GM10847 (cell line): ENCODE results near the gene ATP6V1G2.

ENCODE experiments used
- POLR2A ChIP-seq: IDR thresholded peaks from 2 replicates; pipeline ENCODE4 v1.6.1; 2011; ENCODE audit not compliant: insufficient read length; ENCODE audit errors: extremely low read depth

ATP6V1G2 gene

GRCh38 chr6:31578184-31579118, 32.0 kb upstream of the ATP6V1G2 start:
- no peak for TF ChIP-seq POLR2A

GRCh38 chr6:31577579-31577966, 31.2 kb upstream of the ATP6V1G2 start:
- no peak for TF ChIP-seq POLR2A

- TF ChIP-seq POLR2A: peak; percentile 12
These were observed 30.6 kb upstream of the ATP6V1G2 start for GRCh38 chr6:31576897-31577578.

GRCh38 chr6:31575952-31576685, 29.7 kb upstream of the ATP6V1G2 start:
- no peak for TF ChIP-seq POLR2A

DNA sequence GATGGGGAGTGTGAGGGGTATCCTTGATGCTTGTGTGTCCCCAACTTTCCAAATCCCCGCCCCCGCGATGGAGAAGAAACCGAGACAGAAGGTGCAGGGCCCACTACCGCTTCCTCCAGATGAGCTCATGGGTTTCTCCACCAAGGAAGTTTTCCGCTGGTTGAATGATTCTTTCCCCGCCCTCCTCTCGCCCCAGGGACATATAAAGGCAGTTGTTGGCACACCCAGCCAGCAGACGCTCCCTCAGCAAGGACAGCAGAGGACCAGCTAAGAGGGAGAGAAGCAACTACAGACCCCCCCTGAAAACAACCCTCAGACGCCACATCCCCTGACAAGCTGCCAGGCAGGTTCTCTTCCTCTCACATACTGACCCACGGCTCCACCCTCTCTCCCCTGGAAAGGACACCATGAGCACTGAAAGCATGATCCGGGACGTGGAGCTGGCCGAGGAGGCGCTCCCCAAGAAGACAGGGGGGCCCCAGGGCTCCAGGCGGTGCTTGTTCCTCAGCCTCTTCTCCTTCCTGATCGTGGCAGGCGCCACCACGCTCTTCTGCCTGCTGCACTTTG, 29.0 kb upstream of the ATP6V1G2 start, which contains the start of gene TNF:
TNF (plus strand) TSS at position 231 of the 567 bp plus-strand sequence; CDS start at position 408, 177 bp downstream.
- peak; percentile 99 for TF ChIP-seq POLR2A

DNA sequence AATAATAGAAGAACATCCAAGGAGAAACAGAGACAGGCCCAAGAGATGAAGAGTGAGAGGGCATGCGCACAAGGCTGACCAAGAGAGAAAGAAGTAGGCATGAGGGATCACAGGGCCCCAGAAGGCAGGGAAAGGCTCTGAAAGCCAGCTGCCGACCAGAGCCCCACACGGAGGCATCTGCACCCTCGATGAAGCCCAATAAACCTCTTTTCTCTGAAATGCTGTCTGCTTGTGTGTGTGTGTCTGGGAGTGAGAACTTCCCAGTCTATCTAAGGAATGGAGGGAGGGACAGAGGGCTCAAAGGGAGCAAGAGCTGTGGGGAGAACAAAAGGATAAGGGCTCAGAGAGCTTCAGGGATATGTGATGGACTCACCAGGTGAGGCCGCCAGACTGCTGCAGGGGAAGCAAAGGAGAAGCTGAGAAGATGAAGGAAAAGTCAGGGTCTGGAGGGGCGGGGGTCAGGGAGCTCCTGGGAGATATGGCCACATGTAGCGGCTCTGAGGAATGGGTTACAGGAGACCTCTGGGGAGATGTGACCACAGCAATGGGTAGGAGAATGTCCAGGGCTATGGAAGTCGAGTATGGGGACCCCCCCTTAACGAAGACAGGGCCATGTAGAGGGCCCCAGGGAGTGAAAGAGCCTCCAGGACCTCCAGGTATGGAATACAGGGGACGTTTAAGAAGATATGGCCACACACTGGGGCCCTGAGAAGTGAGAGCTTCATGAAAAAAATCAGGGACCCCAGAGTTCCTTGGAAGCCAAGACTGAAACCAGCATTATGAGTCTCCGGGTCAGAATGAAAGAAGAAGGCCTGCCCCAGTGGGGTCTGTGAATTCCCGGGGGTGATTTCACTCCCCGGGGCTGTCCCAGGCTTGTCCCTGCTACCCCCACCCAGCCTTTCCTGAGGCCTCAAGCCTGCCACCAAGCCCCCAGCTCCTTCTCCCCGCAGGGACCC, 28.0 kb upstream of the ATP6V1G2 start:
- no peak for TF ChIP-seq POLR2A

DNA sequence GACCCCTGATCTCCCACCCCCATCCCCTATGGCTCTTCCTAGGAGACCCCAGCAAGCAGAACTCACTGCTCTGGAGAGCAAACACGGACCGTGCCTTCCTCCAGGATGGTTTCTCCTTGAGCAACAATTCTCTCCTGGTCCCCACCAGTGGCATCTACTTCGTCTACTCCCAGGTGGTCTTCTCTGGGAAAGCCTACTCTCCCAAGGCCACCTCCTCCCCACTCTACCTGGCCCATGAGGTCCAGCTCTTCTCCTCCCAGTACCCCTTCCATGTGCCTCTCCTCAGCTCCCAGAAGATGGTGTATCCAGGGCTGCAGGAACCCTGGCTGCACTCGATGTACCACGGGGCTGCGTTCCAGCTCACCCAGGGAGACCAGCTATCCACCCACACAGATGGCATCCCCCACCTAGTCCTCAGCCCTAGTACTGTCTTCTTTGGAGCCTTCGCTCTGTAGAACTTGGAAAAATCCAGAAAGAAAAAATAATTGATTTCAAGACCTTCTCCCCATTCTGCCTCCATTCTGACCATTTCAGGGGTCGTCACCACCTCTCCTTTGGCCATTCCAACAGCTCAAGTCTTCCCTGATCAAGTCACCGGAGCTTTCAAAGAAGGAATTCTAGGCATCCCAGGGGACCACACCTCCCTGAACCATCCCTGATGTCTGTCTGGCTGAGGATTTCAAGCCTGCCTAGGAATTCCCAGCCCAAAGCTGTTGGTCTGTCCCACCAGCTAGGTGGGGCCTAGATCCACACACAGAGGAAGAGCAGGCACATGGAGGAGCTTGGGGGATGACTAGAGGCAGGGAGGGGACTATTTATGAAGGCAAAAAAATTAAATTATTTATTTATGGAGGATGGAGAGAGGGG, 27.1 kb upstream of the ATP6V1G2 start:
- no peak for TF ChIP-seq POLR2A

GRCh38 chr6:31572041-31572911, 25.9 kb upstream of the ATP6V1G2 start, which contains the start of gene LTA:
Gene LTA (plus strand): TSS chr6:31572289. CDS start chr6:31572743, 454 bp downstream.
- peak; percentile 69 for TF ChIP-seq POLR2A

DNA sequence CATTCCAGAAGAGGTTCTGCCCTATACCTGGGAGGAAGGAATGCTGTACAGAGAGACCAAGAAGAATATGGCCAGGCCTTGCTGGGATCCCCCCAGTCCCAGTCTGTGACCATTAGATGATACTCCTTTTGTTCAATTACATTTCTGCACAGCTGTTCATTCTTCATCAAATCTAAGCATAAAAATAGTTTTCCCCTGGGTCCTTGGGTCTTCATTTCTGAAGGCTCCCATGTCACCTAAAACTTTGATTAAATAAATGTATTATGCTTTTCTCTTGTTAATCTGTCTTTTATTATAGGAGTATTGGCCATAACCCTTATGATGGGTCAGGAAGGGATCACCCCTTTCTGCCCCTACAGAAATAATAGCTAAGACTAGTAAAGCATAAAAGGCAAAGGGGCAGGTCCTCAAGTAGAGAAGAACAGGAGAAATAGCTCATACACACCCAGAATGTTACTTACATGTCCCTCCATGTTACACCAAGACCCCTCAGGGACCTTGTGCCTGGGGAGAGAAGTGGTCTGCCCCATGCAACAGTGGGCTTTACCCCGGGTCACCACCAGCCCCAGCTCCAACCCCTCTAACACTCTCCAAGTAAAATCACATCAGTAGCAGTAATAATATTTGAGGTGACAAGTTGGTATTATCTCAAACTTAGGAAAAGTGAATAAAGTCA, 23.6 kb upstream of the ATP6V1G2 start:
- no peak for TF ChIP-seq POLR2A

GRCh38 chr6:31568537-31568961, 22.1 kb upstream of the ATP6V1G2 start:
- no peak for TF ChIP-seq POLR2A

DNA sequence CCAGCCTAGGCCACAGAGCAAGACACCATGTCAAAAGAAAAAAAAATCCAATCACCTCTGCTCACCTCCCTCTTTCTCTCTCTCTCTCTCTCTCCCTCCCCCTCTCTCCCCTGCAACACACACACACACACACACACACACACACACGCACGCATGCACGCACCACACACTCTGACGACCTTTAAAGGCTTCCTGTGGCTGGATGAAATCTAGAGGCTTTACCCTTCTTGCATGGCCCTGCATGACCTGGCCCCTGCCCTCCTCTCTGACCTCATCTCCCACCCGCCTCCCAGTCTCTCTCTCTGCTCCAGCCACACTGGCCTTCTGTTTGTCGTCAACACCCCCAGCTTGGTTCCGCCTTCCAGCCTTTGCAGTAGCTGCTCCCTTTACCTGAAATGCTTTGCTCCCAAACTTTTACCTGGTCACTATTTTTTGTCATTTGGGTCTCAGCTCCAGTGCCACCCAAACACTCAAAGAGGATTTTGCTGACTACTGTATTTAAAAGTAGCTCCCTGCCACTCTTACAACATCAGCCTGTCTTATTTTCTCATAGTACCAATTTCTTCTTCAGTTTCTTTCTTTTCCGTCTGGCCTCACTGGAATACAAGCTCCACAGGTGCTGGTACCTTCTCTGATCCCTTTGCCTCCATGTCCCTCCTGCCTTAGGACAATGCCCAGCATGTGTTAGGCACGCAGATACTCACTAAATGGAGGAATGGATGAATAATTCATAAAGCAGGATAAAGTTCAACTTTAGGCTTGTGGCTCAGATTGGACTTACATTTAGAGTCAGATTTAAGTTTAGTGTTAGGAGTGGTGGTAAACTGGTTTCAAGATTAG, 21.3 kb upstream of the ATP6V1G2 start:
- no peak for TF ChIP-seq POLR2A
